ENCODE data around the gene RPE.

The RPE gene

GRCh38 chr2:210002158-210003157, at the start of gene RPE (continued):
- TF ChIP-seq PRDM2 (tag by site-specific recombination; IDR thresholded peaks at IDR 0.05; ENCODE audit: borderline replicate concordance) = no peak
- no peak for TF ChIP-seq ZNF302 (tag by site-specific recombination; IDR thresholded peaks at IDR 0.05; ENCODE audit: low read depth)
- no peak for TF ChIP-seq ZNF433 (tag by site-specific recombination; IDR thresholded peaks at IDR 0.05; ENCODE audit: low read depth)
- TF ChIP-seq ZNF280C (tag by site-specific recombination; IDR thresholded peaks at IDR 0.05) = no peak
- no peak for TF ChIP-seq SCRT1 (tag by site-specific recombination; IDR thresholded peaks at IDR 0.05; ENCODE audit: borderline replicate concordance)
- TF ChIP-seq ZNF701 (tag by site-specific recombination; IDR thresholded peaks at IDR 0.05) = no peak
- TF ChIP-seq OSR2 (tag by site-specific recombination; IDR thresholded peaks at IDR 0.05) = no peak
- no peak for TF ChIP-seq ZNF184 (tag by site-specific recombination; IDR thresholded peaks at IDR 0.05)
- no peak for TF ChIP-seq EGR2 (tag by site-specific recombination; IDR thresholded peaks at IDR 0.05; ENCODE audit: low read depth)
- peak; percentile 40; the same call in 1 of the 2 replicates for TF ChIP-seq ZNF366 (tag by site-specific recombination; conservative IDR thresholded peaks at IDR 0.05)
- no peak for TF ChIP-seq TRIM28 (IDR thresholded peaks at IDR 0.05; ENCODE audit: borderline replicate concordance, low read length)
- no peak for TF ChIP-seq SCRT2 (tag by site-specific recombination; IDR thresholded peaks at IDR 0.05)
- no peak for TF ChIP-seq ZNF362 (tag by site-specific recombination; IDR thresholded peaks at IDR 0.05)
- TF ChIP-seq ZNF600 (tag by site-specific recombination; IDR thresholded peaks at IDR 0.05) = no peak; the same call in 1 of the 2 replicates
- no peak for TF ChIP-seq ZNF239 (tag by site-specific recombination; IDR thresholded peaks at IDR 0.05)
- no peak for TF ChIP-seq ZNF704 (tag by site-specific recombination; IDR thresholded peaks at IDR 0.05)
- peak; percentile 67 for TF ChIP-seq PRDM10 (tag by site-specific recombination; IDR thresholded peaks at IDR 0.05)
- TF ChIP-seq ZNF404 (tag by site-specific recombination; IDR thresholded peaks at IDR 0.05) = no peak
- no peak for TF ChIP-seq ZNF624 (tag by site-specific recombination; IDR thresholded peaks at IDR 0.05)
- TF ChIP-seq ZNF670 (tag by site-specific recombination; IDR thresholded peaks at IDR 0.05; ENCODE audit: low read depth) = no peak
- TF ChIP-seq FEZF1 (tag by site-specific recombination; IDR thresholded peaks at IDR 0.05) = no peak
- TF ChIP-seq ZBTB20 (tag by site-specific recombination; IDR thresholded peaks at IDR 0.05) = no peak
- no peak for TF ChIP-seq ZSCAN23 (tag by site-specific recombination; IDR thresholded peaks at IDR 0.05)
- no peak for TF ChIP-seq ZNF19 (tag by site-specific recombination; IDR thresholded peaks at IDR 0.05; ENCODE audit: low read depth)
- no peak for TF ChIP-seq ZNF837 (tag by site-specific recombination; IDR thresholded peaks at IDR 0.05)
